Measurements from ENCODE around the gene SERTAD1.

SERTAD1 gene

DNA sequence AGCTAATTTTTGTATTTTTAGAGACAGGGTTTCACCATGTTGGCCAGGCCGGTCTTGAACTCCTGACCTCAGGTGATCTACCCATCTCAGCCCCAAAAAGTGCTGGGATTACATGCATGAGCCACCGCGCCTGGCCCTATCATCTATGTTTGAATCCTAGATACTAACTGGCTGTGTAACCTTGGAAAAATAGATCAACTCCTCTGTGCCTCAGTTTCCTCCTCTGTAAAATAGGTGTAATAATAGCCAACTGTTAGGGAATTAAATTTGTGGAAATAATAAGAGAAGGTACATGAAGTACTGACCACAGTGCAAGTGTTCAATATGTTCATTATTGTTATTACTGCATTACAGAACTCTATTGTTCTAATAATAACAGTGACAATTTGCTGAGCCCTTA, 45.3 kb upstream of the SERTAD1 start:
- peaks cover 12% of the 10 kb centered on the region for H3K27me3 ChIP-seq (ENCODE audit: control insufficient read depth, low read length)
- no peaks in the 10 kb centered on the region for H3K79me2 ChIP-seq (ENCODE audit: control insufficient read depth, low read length)
- TF ChIP-seq EZH2phosphoT487 (IDR thresholded peaks at IDR 0.05; ENCODE audit: borderline replicate concordance, low read length), result no peak
- TF ChIP-seq, protein P1, sequence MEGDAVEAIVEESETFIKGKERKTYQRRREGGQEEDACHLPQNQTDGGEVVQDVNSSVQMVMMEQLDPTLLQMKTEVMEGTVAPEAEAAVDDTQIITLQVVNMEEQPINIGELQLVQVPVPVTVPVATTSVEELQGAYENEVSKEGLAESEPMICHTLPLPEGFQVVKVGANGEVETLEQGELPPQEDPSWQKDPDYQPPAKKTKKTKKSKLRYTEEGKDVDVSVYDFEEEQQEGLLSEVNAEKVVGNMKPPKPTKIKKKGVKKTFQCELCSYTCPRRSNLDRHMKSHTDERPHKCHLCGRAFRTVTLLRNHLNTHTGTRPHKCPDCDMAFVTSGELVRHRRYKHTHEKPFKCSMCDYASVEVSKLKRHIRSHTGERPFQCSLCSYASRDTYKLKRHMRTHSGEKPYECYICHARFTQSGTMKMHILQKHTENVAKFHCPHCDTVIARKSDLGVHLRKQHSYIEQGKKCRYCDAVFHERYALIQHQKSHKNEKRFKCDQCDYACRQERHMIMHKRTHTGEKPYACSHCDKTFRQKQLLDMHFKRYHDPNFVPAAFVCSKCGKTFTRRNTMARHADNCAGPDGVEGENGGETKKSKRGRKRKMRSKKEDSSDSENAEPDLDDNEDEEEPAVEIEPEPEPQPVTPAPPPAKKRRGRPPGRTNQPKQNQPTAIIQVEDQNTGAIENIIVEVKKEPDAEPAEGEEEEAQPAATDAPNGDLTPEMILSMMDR (IDR thresholded peaks at IDR 0.05; ENCODE audit: low read depth, low read length, poor library complexity, severe bottlenecking), result no peak
- H3K36me3 ChIP-seq (ENCODE audit: control insufficient read depth, low read length), result no peaks in the 10 kb centered on the region
- H3K4me3 ChIP-seq (ENCODE audit: low read length), result no peak overlapping the region
- no peaks in the 10 kb centered on the region for H3K9me2 ChIP-seq (replicated peaks; ENCODE audit: control insufficient read depth, low read length)
- H3F3A ChIP-seq (ENCODE audit: control insufficient read depth, insufficient read depth), result no peaks in the 10 kb centered on the region
- H3K27ac ChIP-seq (ENCODE audit: low read depth, low read length), result no peak overlapping the region
- H3K4me2 ChIP-seq (ENCODE audit: low read length), result no peak overlapping the region
- H3K9me3 ChIP-seq (ENCODE audit: control insufficient read depth, insufficient read depth, low read length), result no peaks in the 10 kb centered on the region
- peaks cover 7% of the 10 kb centered on the region for H3K4me1 ChIP-seq (ENCODE audit: control insufficient read depth, low read length)
- no peaks in the 10 kb centered on the region for H4K20me1 ChIP-seq (ENCODE audit: control insufficient read depth, insufficient read depth, low read depth, low read length)

DNA sequence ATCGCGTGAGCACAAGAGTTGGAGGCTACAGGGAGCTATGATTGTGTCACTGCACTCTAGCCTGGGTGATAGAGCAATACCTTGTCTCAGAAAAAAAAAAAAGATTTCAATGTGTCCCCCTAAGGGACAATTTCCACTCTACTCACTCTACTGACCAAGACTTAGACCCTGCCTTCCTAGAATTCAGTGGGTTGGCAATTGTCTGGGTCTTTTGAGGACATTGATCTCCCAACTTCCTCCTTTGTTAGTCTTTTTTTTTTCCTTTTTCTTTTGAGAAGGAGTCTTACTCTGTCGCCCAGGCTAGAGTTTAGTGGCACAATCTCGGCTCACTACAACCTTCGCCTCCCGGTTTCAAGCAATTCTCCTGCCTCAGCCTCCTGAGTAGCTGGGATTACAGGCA, 43.2 kb upstream of the SERTAD1 start:
- TF ChIP-seq, protein P1 (IDR thresholded peaks at IDR 0.05; ENCODE audit: low read depth, low read length, poor library complexity, severe bottlenecking), result no peak
- no peak for TF ChIP-seq EZH2phosphoT487 (IDR thresholded peaks at IDR 0.05; ENCODE audit: borderline replicate concordance, low read length)
- no peaks in the 10 kb centered on the region for H3K9me2 ChIP-seq (replicated peaks; ENCODE audit: control insufficient read depth, low read length)
- no peaks in the 10 kb centered on the region for H3K9me3 ChIP-seq (ENCODE audit: control insufficient read depth, insufficient read depth, low read length)
- H3K27ac ChIP-seq (ENCODE audit: low read depth, low read length), result no peak overlapping the region
- no peak overlapping the region for H3K4me3 ChIP-seq (ENCODE audit: low read length)
- H3K4me1 ChIP-seq (ENCODE audit: control insufficient read depth, low read length), result peaks cover 23% of the 10 kb centered on the region
- H3K36me3 ChIP-seq (ENCODE audit: control insufficient read depth, low read length), result no peaks in the 10 kb centered on the region
- H3F3A ChIP-seq (ENCODE audit: control insufficient read depth, insufficient read depth), result no peaks in the 10 kb centered on the region
- H3K79me2 ChIP-seq (ENCODE audit: control insufficient read depth, low read length), result no peaks in the 10 kb centered on the region
- no peak overlapping the region for H3K4me2 ChIP-seq (ENCODE audit: low read length)
- H3K27me3 ChIP-seq (ENCODE audit: control insufficient read depth, low read length), result peaks cover 13% of the 10 kb centered on the region
- H4K20me1 ChIP-seq (ENCODE audit: control insufficient read depth, insufficient read depth, low read depth, low read length), result no peaks in the 10 kb centered on the region

DNA sequence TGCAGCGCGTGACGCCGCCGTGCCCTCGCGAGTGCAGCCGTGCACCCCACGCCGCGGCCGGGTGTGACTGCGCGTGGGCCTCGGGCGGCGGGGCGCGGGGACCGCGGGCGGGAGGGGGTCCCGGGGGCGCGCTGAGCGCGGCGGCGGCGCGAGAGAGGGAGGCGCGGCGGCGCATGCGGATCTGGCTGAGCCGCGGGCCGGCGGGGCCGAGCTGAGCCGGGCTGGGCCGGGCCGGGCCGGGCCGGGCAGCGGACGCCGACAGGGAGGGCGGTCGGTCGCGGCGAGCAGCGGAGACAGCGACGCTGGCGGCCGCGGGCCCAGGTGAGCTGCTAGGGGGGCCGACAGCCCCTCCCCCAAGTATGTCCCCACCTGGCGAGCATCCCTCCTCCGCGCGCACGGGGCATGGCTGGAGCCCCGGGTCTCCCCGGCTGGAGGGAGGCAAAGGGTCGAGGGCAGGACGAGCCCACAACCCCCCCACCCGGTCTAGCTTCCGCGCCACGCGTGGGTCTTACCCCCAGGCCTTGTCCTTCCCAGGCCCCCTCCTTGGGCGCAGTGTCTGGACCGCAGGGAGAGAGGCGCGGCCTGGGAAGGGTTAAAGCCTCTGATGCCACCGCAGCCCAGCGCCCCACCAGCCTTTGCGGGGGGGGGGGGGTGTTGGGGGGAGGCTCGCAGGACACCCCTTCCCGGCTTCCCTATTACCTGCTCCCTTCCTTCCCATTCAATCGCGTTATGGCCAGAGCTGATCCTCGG, 41.4 kb upstream of the SERTAD1 start, which contains the start of gene SPTBN4:
Gene SPTBN4 (plus strand): TSS at position 17 of the 750 bp plus-strand sequence. CDS start 5,621 bp downstream, outside the sequence.
- TF ChIP-seq EZH2phosphoT487 (IDR thresholded peaks at IDR 0.05; ENCODE audit: borderline replicate concordance, low read length), result no peak
- TF ChIP-seq, protein P1 (IDR thresholded peaks at IDR 0.05; ENCODE audit: low read depth, low read length, poor library complexity, severe bottlenecking), result no peak
- Histone ChIP-seq H3K36me3 (ENCODE audit: control insufficient read depth, low read length) (no peaks in the 10 kb centered on the region), H3K79me2 (ENCODE audit: control insufficient read depth, low read length) (no peaks in the 10 kb centered on the region), H4K20me1 (ENCODE audit: control insufficient read depth, insufficient read depth, low read depth, low read length) (no peaks in the 10 kb centered on the region), H3K4me1 (ENCODE audit: control insufficient read depth, low read length) (peaks cover 23% of the 10 kb centered on the region), H3K27ac (ENCODE audit: low read depth, low read length) (no peak within 1 kb of the TSS), H3K27me3 (ENCODE audit: control insufficient read depth, low read length) (peaks cover 13% of the 10 kb centered on the region), H3K4me3 (ENCODE audit: low read length) (peak within 1 kb of the TSS; percentile 75), H3K4me2 (ENCODE audit: low read length) (peak within 1 kb of the TSS; percentile 97), H3K9me2 (replicated peaks; ENCODE audit: control insufficient read depth, low read length) (no peaks in the 10 kb centered on the region), H3K9me3 (ENCODE audit: control insufficient read depth, insufficient read depth, low read length) (no peaks in the 10 kb centered on the region), H3F3A (ENCODE audit: control insufficient read depth, insufficient read depth) (no peaks in the 10 kb centered on the region)

All from DOHH2 (cell line).